HG03521 (cell line): ENCODE measurements around the gene MINK1.

Experiments used
- ATAC-seq: cut with Tn5 transposase; IDR thresholded peaks from one replicate; pipeline ENCODE4 v1.9.1; 2021; ENCODE audit warnings: mild to moderate bottlenecking, moderate library complexity; ENCODE audit not compliant: unreplicated experiment

The MINK1 gene

GRCh38 chr17:4810696-4811290 is 22.3 kb upstream of the MINK1 start:
- no peak for ATAC-seq

GRCh38 chr17:4811471-4811870 is 21.7 kb upstream of the MINK1 start:
- ATAC-seq, result no peak

GRCh38 chr17:4812690-4813089 is 20.4 kb upstream of the MINK1 start:
- ATAC-seq, result no peak

- no peak for ATAC-seq
These were observed 18.0 kb upstream of the MINK1 start for GRCh38 chr17:4815043-4815675.

- no peak for ATAC-seq
These were observed 16.3 kb upstream of the MINK1 start for GRCh38 chr17:4816826-4817225.

GRCh38 chr17:4818276-4818675 is 14.9 kb upstream of the MINK1 start:
- no peak for ATAC-seq

GRCh38 chr17:4822835-4823234 is 10.3 kb upstream of the MINK1 start:
- no peak for ATAC-seq

GRCh38 chr17:4823373-4824089 is 9.6 kb upstream of the MINK1 start:
- no peak for ATAC-seq

- no peak for ATAC-seq
These were observed 5.7 kb upstream of the MINK1 start for GRCh38 chr17:4827399-4827798.

GRCh38 chr17:4832829-4833177 is 337 bp upstream of the MINK1 start:
- peak; percentile 9 for ATAC-seq

- no peak for ATAC-seq
These were observed 971 bp downstream of the MINK1 start for GRCh38 chr17:4833941-4834680.

GRCh38 chr17:4834681-4835020 is 1.5 kb downstream of the MINK1 start:
- ATAC-seq, result no peak

- no peak for ATAC-seq
These were observed 3.1 kb downstream of the MINK1 start for GRCh38 chr17:4836221-4836620.

- no peak for ATAC-seq
These were observed 4.5 kb downstream of the MINK1 start for GRCh38 chr17:4837471-4838308.

GRCh38 chr17:4838309-4838785 is 5.2 kb downstream of the MINK1 start:
- no peak for ATAC-seq

- ATAC-seq, result no peak
These were observed 6.1 kb downstream of the MINK1 start for GRCh38 chr17:4839221-4839620.

GRCh38 chr17:4839965-4840892 is 7.1 kb downstream of the MINK1 start:
- ATAC-seq, result no peak

- no peak for ATAC-seq
These were observed 7.7 kb downstream of the MINK1 start for GRCh38 chr17:4840893-4841242.

- ATAC-seq, result no peak
These were observed 9.2 kb downstream of the MINK1 start for GRCh38 chr17:4842376-4842775.
